CD4-positive, alpha-beta T cell treated with Interferon gamma for 1 hour (primary cell): Measurements from ENCODE around the gene MARCHF6.
"Not testable (repeated sequence)": the region's sequence is repeated elsewhere in the genome, so short reads cannot be mapped to it uniquely, and the experiment has no call there.

Source experiments
- DNase-seq: peaks from one replicate; pipeline ENCODE4 v3.0.0-alpha.2; 2020

Gene MARCHF6

GRCh38 chr5:10353241-10354047 lies at the start of gene MARCHF6:
MARCHF6 (plus strand) TSS chr5:10353695; CDS start chr5:10353899, 204 bp downstream.
- peak; percentile 94 for DNase-seq

GRCh38 chr5:10303699-10304170 lies 49.8 kb upstream of the MARCHF6 start:
- no peak for DNase-seq

- DNase-seq: no peak
Measured at GRCh38 chr5:10304932-10305331, 48.6 kb upstream of the MARCHF6 start.

GRCh38 chr5:10306114-10306513 lies 47.4 kb upstream of the MARCHF6 start:
- DNase-seq: no peak

GRCh38 chr5:10306806-10307205 lies 46.7 kb upstream of the MARCHF6 start:
- DNase-seq: no peak

GRCh38 chr5:10307206-10308148 lies 46.0 kb upstream of the MARCHF6 start, which contains the start of gene CMBL:
CMBL (minus strand) TSS chr5:10307902; CDS start chr5:10290762, 17,140 bp downstream.
- no peak for DNase-seq

GRCh38 chr5:10308844-10309243 lies 44.7 kb upstream of the MARCHF6 start:
- no peak for DNase-seq

- no peak for DNase-seq
Measured at GRCh38 chr5:10310066-10310779, 43.3 kb upstream of the MARCHF6 start.

- not testable (repeated sequence) for DNase-seq
Measured at GRCh38 chr5:10310835-10311570, 42.5 kb upstream of the MARCHF6 start.

- no peak for DNase-seq
Measured at GRCh38 chr5:10311595-10312425, 41.7 kb upstream of the MARCHF6 start.

GRCh38 chr5:10315201-10315600 lies 38.3 kb upstream of the MARCHF6 start:
- no peak for DNase-seq

- no peak for DNase-seq
Measured at GRCh38 chr5:10315824-10316509, 37.5 kb upstream of the MARCHF6 start.

- DNase-seq: no peak
Measured at GRCh38 chr5:10317825-10318682, 35.4 kb upstream of the MARCHF6 start.

GRCh38 chr5:10319202-10319851 lies 34.2 kb upstream of the MARCHF6 start:
- no peak for DNase-seq

GRCh38 chr5:10320793-10321192 lies 32.7 kb upstream of the MARCHF6 start:
- DNase-seq: no peak

GRCh38 chr5:10321882-10322281 lies 31.6 kb upstream of the MARCHF6 start:
- DNase-seq: no peak

GRCh38 chr5:10323588-10324488 lies 29.7 kb upstream of the MARCHF6 start:
- DNase-seq: no peak
